Lung (tissue), 13 donors: ENCODE measurements around the gene CFL2. TPM values are rescaled to one million over a fixed set of nuclear protein-coding genes. Genes with fewer than 3 reads are reported as not detected.

Source experiments
- ATAC-seq: fragments of 200-7000 bp; cut with Tn5 transposase; one replicate; pipeline ENCODE4 v1.9.1; 2020; ENCODE audit warnings: moderate number of reproducible peaks; ENCODE audit not compliant: insufficient read depth, low FRiP score
- DNase-seq, 3 donors: peaks; one replicate each; pipeline ENCODE4 v3.0.0-alpha.2; 2013 to 2017
- H3K27ac ChIP-seq, 2 donors: one replicate each; pipeline ENCODE4 v1.5.1; 2013; ENCODE audit warnings: mild to moderate bottlenecking in 2 of 2, moderate library complexity in 2 of 2, control low read depth in 1 of 2, inconsistent platforms in 1 of 2, low read depth in 1 of 2, low read length in 1 of 2
- H3K27me3 ChIP-seq, 3 donors: one replicate each; pipeline ENCODE4 v1.5.1; 2013; ENCODE audit warnings: low read length in 2 of 3; ENCODE audit not compliant: control insufficient read depth in 3 of 3, insufficient read depth in 3 of 3
- H3K36me3 ChIP-seq, 4 donors: one replicate each; pipeline ENCODE4 v1.5.1; 2013; ENCODE audit warnings: low read length in 4 of 4, mild to moderate bottlenecking in 1 of 4, moderate library complexity in 1 of 4; ENCODE audit not compliant: control insufficient read depth in 4 of 4, insufficient read depth in 4 of 4
- H3K4me1 ChIP-seq, 5 donors: one replicate each; pipeline ENCODE4 v1.5.1; 2013; ENCODE audit warnings: low read length in 5 of 5, mild to moderate bottlenecking in 2 of 5, moderate library complexity in 1 of 5; ENCODE audit not compliant: control insufficient read depth in 5 of 5, insufficient read depth in 5 of 5
- H3K4me3 ChIP-seq: one replicate; pipeline ENCODE4 v1.5.1; 2013; ENCODE audit warnings: mild to moderate bottlenecking, control low read depth, moderate library complexity
- H3K9ac ChIP-seq, 2 donors: one replicate each; pipeline ENCODE4 v1.5.1; 2013; ENCODE audit warnings: low read length in 2 of 2, control low read depth in 1 of 2; ENCODE audit not compliant: insufficient read depth in 1 of 2
- H3K9me3 ChIP-seq, 4 donors: one replicate each; pipeline ENCODE4 v1.5.1; 2013; ENCODE audit warnings: low read length in 3 of 4, mild to moderate bottlenecking in 1 of 4, moderate library complexity in 1 of 4; ENCODE audit not compliant: control insufficient read depth in 4 of 4, insufficient read depth in 3 of 4
- polyA plus RNA-seq, 2 donors: library from polyadenylated mRNA; stranded (reverse); fragments of 200-250 nt; gene quantifications; one replicate each; pipeline ENCODE4 v1.2.1, GENCODE V29; 2013
- small RNA-seq: library from RNA; depleted of rRNA; stranded (forward); fragments of <200 nt; gene quantifications from one replicate; pipeline ENCODE3, GENCODE V24; 2014; ENCODE audit warnings: low replicate concordance
- total RNA-seq, 2 donors: library from RNA; depleted of rRNA in 1 of 2; stranded (reverse); fragments of >200 nt in 1 of 2; gene quantifications; one replicate each; pipeline ENCODE4 v1.2.1, GENCODE V29; 2014 to 2021
- TF ChIP-seq, protein P1 (sequence below): IDR thresholded peaks from 2 replicates; pipeline ENCODE4 v1.5.1; 2012; ENCODE audit warnings: mild to moderate bottlenecking; ENCODE audit errors: control extremely low read depth, extremely low read depth
- donor health status: control.
- donor health status: control.
- donor health status: Bipolar disorder and iron deficiency.
- donor health status: healthy.
- donor health status: DM: yes; HTN: yes; CAD: no.

Gene CFL2
- total and polyA plus RNA-seq, 4 donors = 17.1 to 77.8 (median 33.7) TPM

DNA sequence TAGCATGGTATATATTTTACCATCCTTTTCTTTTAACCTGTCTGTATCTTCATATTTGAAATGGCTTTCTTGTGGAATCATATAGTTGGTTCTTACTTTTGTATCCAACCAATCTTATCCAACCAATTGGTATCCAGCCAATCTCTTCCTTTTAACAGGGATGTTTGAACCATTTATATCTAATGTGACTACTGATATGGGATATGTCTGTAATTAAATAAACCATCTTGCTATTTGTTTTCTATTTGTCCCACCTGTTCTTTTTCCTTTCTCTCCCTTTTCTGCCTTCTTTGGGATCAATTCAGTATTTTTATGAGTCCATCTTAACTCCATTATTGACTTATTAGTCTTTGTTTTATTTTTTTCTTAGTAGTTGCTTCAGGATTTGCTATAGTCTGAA, 53.6 kb downstream of the CFL2 start:
- Histone ChIP-seq H3K27me3 (no peaks in the 10 kb centered on the region), H3K9ac (no peak overlapping the region), H3K36me3 (no peaks in the 10 kb centered on the region), H3K4me3 (no peak overlapping the region), H3K4me1 (no peaks in the 10 kb centered on the region), H3K27ac (no peak overlapping the region), H3K9me3 (peaks cover 0 to 3% (median 0%) of the 10 kb centered on the region in 4 donors)
- ATAC-seq (no peak), DNase-seq (no peak)
- TF ChIP-seq, protein P1, sequence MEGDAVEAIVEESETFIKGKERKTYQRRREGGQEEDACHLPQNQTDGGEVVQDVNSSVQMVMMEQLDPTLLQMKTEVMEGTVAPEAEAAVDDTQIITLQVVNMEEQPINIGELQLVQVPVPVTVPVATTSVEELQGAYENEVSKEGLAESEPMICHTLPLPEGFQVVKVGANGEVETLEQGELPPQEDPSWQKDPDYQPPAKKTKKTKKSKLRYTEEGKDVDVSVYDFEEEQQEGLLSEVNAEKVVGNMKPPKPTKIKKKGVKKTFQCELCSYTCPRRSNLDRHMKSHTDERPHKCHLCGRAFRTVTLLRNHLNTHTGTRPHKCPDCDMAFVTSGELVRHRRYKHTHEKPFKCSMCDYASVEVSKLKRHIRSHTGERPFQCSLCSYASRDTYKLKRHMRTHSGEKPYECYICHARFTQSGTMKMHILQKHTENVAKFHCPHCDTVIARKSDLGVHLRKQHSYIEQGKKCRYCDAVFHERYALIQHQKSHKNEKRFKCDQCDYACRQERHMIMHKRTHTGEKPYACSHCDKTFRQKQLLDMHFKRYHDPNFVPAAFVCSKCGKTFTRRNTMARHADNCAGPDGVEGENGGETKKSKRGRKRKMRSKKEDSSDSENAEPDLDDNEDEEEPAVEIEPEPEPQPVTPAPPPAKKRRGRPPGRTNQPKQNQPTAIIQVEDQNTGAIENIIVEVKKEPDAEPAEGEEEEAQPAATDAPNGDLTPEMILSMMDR = no peak

Small RNA genes within 50 kb of the gene (small RNA-seq; reads per million reads assigned to genes)
- gene RNU6-1261P = not detected

Other genes starting within 250 kb of the CFL2 start
- 10 to 100 TPM; 25.4 to 92.6 TPM for gene EAPP, start 174.9 kb downstream of the CFL2 start, total RNA-seq
- gene EAPP, start 174.9 kb downstream of the CFL2 start, polyA plus RNA-seq = 10 to 100 TPM; 30.5 to 33.4 TPM
- 10 to 100 TPM; 50.6 to 79.4 TPM for gene SNX6, start 84.4 kb downstream of the CFL2 start, total RNA-seq
- 10 to 100 TPM; 14.7 to 53.3 TPM for gene SNX6, start 84.4 kb downstream of the CFL2 start, polyA plus RNA-seq
- gene BAZ1A, start 160.8 kb upstream of the CFL2 start, total RNA-seq = 10 to 100 TPM; 25.6 to 52.4 TPM
- 10 to 100 TPM; 17.2 to 38.5 TPM for gene BAZ1A, start 160.8 kb upstream of the CFL2 start, polyA plus RNA-seq